Measurements from ENCODE around the gene CCNYL1.

CCNYL1 gene

GRCh38 chr2:207802650-207803049 lies 91.2 kb downstream of the CCNYL1 start:
- DNase-seq = no peak
